GM12865 (cell line): Measurements from ENCODE around the gene FAM107A.
A peak's percentile ranks its signal among the peaks of the same experiment; 100 is the strongest.

ENCODE experiments used
- DNase-seq: peaks from one replicate; pipeline ENCODE4 v3.0.0; 2010; ENCODE audit warnings: low read depth
- H3K4me3 ChIP-seq: 2 replicates; pipeline ENCODE4 v1.5.1; 2011; ENCODE audit warnings: mild to moderate bottlenecking, low read depth, low read length, control low read depth
- CTCF ChIP-seq: IDR thresholded peaks from 2 replicates; pipeline ENCODE4 v1.5.1; 2011; ENCODE audit warnings: low read length, control low read depth, low read depth, inconsistent platforms; ENCODE audit not compliant: insufficient read depth; ENCODE audit errors: missing control alignments

FAM107A gene

GRCh38 chr3:58584690-58585004 lies 7.5 kb upstream of the FAM107A start:
- H3K4me3 ChIP-seq, result peak overlapping the region; percentile 47
- no peak for DNase-seq
- no peak for TF ChIP-seq CTCF

GRCh38 chr3:58581328-58582091 lies 4.3 kb upstream of the FAM107A start:
- DNase-seq, result peak; percentile 14
- no peak overlapping the region for H3K4me3 ChIP-seq
- no peak for TF ChIP-seq CTCF

GRCh38 chr3:58580826-58581327 lies 3.7 kb upstream of the FAM107A start:
- no peak for DNase-seq
- TF ChIP-seq CTCF, result no peak
- H3K4me3 ChIP-seq, result no peak overlapping the region

- no peak for DNase-seq
- H3K4me3 ChIP-seq, result no peak overlapping the region
- no peak for TF ChIP-seq CTCF
Measured at GRCh38 chr3:58578873-58579272, 1.7 kb upstream of the FAM107A start.

DNA sequence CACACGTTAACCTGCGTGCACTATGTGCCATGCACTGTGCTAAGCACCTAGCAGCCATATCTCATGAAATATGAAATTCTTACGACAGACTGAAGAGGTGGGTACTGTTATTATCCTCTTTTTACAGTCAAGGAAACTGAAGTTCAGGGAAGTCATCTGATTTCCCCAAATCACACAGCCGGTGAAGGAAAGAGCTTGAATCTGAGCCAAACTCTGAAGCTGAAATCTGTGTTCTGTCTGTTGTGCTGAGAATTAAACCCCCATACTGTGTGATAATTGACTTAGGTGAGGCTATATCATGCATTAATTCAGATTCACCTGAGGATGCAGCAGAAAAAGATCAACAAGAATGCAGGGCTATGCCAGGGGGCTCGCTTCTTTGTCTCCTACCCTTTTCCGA lies 475 bp downstream of the FAM107A start:
- H3K4me3 ChIP-seq, result no peak overlapping the region
- TF ChIP-seq CTCF, result no peak
- DNase-seq, result no peak

DNA sequence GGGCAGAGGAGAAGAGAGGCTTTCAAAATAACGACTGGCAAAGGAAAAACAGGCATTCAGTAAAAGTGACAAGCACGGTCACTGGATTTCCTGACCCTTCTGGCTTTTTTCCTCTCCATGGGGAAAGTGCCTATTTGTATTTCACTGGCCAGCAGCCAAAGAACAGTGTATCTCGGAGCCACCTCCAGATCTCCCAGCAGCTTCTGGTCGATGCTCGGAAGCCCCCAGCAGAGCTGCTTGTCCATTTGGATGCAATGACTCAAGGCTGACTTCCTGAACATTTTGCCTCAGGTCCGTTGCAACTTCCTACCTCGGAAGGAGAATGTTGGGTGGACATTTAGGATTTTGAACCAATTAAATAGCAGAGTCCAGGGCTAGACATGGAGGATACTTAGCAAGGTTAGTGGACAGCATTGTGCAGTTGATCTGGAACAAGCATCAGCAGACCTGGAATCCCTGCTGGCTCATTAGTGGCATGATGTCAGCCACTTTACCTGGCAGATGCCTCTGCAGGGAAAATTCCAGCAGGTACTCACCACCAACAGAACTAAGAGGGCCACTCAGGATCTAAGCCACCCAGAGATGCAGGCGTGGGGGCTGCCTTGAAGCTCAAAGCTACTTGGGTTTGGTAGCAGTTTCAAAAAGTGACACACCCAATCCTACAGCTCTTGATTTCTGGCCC lies 1.1 kb downstream of the FAM107A start:
- TF ChIP-seq CTCF, result no peak
- H3K4me3 ChIP-seq, result no peak overlapping the region
- DNase-seq, result no peak
